ENCODE data around the gene ZNF394. TPM values are rescaled to one million over a fixed set of nuclear protein-coding genes. Genes with fewer than 3 reads are reported as not detected.
A peak's percentile ranks its signal among the peaks of the same experiment; 100 is the strongest.

The ZNF394 gene
- total RNA-seq, 4 donors from 2014 or later, result 22.5 to 41.2 (median 23.1) TPM

DNA sequence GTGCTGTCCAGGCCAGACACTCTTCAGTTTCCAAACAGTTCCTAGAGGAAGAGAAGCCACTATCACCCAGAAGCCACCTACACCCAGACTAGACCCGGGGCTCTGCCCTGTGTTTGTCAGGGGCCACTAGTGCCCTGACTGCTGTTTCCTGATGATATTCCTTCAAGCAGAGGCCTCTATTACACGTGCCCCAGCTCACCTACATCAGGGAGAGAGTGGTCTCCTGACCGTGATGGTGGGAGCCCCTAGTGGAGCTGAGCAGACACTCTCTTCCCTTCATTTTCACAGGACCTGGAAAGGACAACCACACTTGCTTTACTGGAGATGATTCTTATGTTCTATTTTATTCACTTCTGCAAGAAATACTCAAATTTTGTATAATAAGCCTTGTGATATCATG, 9.2 kb downstream of the ZNF394 start:
- Histone ChIP-seq H3K4me1 (no peaks in the 10 kb centered on the region), H3K4me3 (no peak overlapping the region), H3K36me3 (peaks cover 15 to 55% (median 26%) of the 10 kb centered on the region in 3 donors), H3K27me3 (no peaks in the 10 kb centered on the region), H3K9me3 (peaks cover 0 to 28% (median 21%) of the 10 kb centered on the region in 3 donors), H3K27ac (no peak overlapping the region)
- WGBS, 2 donors, result 61 to 69% methylated on average over 3 of the region's 3 CpGs
- intact Hi-C loops (cut with DNase I), result no loop called here
- no peak for DNase-seq
- TF ChIP-seq, protein P1, sequence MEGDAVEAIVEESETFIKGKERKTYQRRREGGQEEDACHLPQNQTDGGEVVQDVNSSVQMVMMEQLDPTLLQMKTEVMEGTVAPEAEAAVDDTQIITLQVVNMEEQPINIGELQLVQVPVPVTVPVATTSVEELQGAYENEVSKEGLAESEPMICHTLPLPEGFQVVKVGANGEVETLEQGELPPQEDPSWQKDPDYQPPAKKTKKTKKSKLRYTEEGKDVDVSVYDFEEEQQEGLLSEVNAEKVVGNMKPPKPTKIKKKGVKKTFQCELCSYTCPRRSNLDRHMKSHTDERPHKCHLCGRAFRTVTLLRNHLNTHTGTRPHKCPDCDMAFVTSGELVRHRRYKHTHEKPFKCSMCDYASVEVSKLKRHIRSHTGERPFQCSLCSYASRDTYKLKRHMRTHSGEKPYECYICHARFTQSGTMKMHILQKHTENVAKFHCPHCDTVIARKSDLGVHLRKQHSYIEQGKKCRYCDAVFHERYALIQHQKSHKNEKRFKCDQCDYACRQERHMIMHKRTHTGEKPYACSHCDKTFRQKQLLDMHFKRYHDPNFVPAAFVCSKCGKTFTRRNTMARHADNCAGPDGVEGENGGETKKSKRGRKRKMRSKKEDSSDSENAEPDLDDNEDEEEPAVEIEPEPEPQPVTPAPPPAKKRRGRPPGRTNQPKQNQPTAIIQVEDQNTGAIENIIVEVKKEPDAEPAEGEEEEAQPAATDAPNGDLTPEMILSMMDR (IDR thresholded peaks at IDR 0.05), result no peak
- no peak for TF ChIP-seq POLR2A (IDR thresholded peaks at IDR 0.05)

DNA sequence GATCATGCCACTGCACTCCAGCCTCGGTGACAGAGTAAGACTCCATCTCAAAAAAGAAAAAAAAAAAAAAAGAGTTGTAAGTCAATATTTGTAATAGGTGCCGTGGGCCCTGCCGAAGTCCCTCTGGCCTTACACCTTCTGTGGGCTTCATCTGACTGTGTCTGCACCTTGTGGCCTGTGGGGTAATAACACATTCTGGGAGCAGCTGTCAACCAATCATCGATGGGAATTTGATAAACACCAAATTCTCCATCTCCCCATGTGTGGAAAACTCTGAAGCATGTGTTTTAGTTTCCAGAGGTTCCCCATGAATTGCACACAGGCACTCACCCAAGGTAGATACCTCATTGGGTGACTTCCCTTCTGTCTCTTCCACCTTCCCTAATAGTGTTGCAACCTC, 10.8 kb downstream of the ZNF394 start:
- TF ChIP-seq, protein P1 (IDR thresholded peaks at IDR 0.05), result no peak
- TF ChIP-seq POLR2A (IDR thresholded peaks at IDR 0.05), result no peak
- DNase-seq, result no peak
- Histone ChIP-seq H3K27me3 (no peaks in the 10 kb centered on the region), H3K36me3 (peaks cover 9 to 50% (median 12%) of the 10 kb centered on the region in 3 donors), H3K27ac (no peak overlapping the region), H3K9me3 (peaks cover 0 to 13% (median 12%) of the 10 kb centered on the region in 3 donors), H3K4me1 (peaks cover 0 to 7% (median 0%) of the 10 kb centered on the region in 3 donors), H3K4me3 (no peak overlapping the region)
- WGBS, 2 donors, result 85 to 96% methylated on average over 4 of the region's 4 CpGs
- intact Hi-C loops (cut with DNase I), result no loop called here

DNA sequence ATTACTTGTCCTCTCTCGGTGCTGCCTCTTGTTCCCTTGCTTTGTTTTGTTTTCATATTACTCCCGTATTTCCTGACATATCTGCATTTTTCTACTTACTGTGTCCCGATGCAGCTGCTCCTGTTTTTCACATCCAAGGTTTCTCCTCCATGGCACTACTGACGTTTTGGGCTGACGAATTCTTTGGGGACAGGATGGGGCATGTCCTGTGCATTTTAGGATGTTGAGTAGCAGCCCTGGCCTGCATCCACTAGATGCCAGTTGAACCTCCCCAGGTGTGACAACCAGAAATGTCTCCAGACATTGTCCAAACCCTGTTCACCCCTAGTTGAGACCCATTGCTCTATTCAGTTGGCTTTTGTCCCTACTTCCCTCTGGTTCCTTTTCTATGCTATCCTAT, 15.0 kb downstream of the ZNF394 start:
- WGBS, 2 donors, result 45 to 47% methylated on average over 5 of the region's 5 CpGs
- Histone ChIP-seq H3K36me3 (peaks cover 0 to 51% (median 0%) of the 10 kb centered on the region in 3 donors), H3K27me3 (no peaks in the 10 kb centered on the region), H3K9me3 (no peaks in the 10 kb centered on the region), H3K4me1 (peaks cover 0 to 7% (median 0%) of the 10 kb centered on the region in 3 donors), H3K4me3 (no peak overlapping the region), H3K27ac (no peak overlapping the region)
- no peak for DNase-seq
- TF ChIP-seq POLR2A (IDR thresholded peaks at IDR 0.05), result no peak
- TF ChIP-seq, protein P1 (IDR thresholded peaks at IDR 0.05), result no peak
- intact Hi-C loops (cut with DNase I), result no loop called here

DNA sequence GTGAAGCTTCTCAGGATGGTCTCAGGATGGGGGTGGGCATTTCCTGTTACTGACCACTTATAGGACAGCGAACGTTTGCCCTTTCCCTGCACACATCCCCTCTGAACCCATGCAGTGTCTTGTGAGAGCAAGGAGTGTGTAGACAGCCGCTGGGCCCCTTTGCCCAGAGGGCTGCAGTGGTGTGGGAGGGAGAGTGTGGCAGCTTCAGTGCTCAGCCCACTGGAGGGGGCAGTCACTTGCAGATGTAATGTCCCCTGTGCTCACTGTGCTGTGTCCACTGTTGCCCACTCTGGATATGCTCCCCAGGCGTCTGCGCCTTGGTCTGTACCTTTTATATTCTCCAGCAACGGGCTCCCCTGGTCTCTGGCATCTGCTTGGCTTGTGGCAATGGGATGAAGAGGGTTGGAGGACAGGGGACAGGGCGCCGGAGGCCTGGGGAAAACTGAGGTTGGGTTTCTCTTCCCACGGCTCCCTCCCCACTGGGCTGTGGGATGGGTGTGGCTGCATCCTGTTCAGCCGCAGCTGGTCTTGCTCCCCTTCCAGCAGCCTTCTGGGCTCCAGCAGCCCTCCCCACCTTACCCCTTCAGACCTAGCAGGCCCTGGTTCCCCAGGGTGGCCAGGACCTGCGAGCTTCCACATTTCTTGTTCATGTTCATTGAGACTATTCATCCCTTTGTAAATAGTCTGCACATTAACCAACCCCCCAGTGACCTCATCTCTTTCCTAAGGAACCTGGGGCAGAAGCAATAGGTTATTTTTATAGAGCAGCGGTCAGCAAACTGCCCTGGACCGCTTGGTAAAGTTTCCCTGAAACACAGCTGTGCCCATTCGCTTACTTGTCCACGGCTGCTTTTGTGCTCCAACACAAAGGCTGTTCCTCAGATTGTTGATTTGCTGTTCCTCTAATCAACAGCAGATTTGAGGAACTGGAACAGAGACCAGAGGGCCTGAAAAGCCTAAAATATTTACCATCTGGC, 21.3 kb downstream of the ZNF394 start:
- TF ChIP-seq, protein P1 (IDR thresholded peaks at IDR 0.05), result no peak
- TF ChIP-seq POLR2A (IDR thresholded peaks at IDR 0.05), result no peak
- H3K27ac ChIP-seq, result peak overlapping the region in 3 of 4 donors; percentile 10 to 39 (median 25)

DNA sequence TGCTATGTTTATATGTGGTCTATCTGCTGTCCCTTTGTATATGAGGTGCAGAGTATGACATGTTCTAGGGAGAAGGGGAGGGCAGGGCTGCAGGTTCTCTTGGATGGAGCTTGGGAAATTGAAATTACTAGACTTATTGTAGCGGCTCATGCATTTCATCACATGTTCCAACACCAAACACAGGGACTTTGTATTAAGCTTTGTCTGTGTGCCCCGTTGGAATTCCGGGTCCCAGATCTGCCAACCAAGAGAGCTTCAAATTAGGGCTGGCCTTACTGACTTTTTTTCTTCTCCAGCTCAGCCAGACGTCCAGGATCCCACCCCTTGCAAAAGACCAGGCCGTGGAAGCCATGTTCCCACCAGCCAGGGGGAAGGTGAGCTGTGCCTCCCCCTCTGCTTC, 24.0 kb downstream of the ZNF394 start:
- no peak for DNase-seq
- H3K27ac ChIP-seq, result no peak overlapping the region
- H3K36me3 ChIP-seq, result peaks cover 0 to 40% (median 0%) of the 10 kb centered on the region in 3 donors
- no peak overlapping the region for H3K4me3 ChIP-seq
- 65 to 81% methylated on average over 4 to 5 of the region's 5 CpGs for whole genome bisulfite sequencing, 2 donors
- peaks cover 9 to 44% (median 10%) of the 10 kb centered on the region in 3 donors for H3K4me1 ChIP-seq
- H3K27me3 ChIP-seq, result no peaks in the 10 kb centered on the region
- TF ChIP-seq POLR2A (IDR thresholded peaks at IDR 0.05), result no peak
- TF ChIP-seq, protein P1 (IDR thresholded peaks at IDR 0.05), result no peak
- no peaks in the 10 kb centered on the region for H3K9me3 ChIP-seq
- intact Hi-C loops (cut with DNase I), result no loop called here

More for the DNA sequence above, 21.3 kb downstream of the ZNF394 start:
- WGBS, 2 donors, result 55 to 82% methylated on average over 7 to 9 of the region's 15 CpGs
- DNase-seq, result no peak
- Histone ChIP-seq H3K4me1 (peaks cover 3 to 24% (median 4%) of the 10 kb centered on the region in 3 donors), H3K9me3 (no peaks in the 10 kb centered on the region), H3K36me3 (peaks cover 0 to 65% (median 0%) of the 10 kb centered on the region in 3 donors), H3K4me3 (no peak overlapping the region), H3K27me3 (no peaks in the 10 kb centered on the region)
- intact Hi-C loops (cut with DNase I), result no loop called here
